ENCODE measurements around the gene TRAPPC2L.

- TF ChIP-seq CTCF (conservative IDR thresholded peaks at IDR 0.05): no peak
- no peak for TF ChIP-seq ZFX (IDR thresholded peaks at IDR 0.05)
Measured at GRCh38 chr16:88876942-88877526, 20.1 kb downstream of the TRAPPC2L start.

Measured in C4-2B (cell line).